Panc1 (cell line): ENCODE results near the gene ITGAV.

Experiments used
- SIN3A ChIP-seq: IDR thresholded peaks from 2 replicates; pipeline ENCODE4 v1.6.1; 2012; ENCODE audit warnings: low read depth, mild to moderate bottlenecking, low read length, moderate library complexity, borderline replicate concordance; ENCODE audit not compliant: insufficient read depth
- TF ChIP-seq, protein P1 (sequence below): fragments of 450-650 bp; IDR thresholded peaks from 2 replicates; pipeline ENCODE4 v1.5.1; 2017; ENCODE audit warnings: mild to moderate bottlenecking

DNA sequence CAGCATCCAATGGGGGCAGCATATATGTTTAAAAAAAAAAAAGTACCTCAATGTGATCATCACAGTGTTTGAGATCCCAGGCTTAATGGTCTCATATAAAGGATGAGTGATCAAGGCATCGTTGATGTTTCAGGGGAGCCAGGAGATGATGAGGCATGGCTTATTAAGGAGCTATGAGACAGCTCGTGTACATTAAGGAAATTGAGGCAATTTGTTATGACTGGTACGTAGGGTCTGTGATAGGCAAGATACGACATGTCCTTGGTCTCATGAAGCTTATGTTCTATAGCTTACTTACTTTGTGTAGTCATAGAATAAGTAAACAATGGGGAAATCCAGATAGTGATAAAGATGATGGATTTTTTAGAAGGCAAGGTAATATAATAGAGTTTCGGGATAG lies 54.9 kb downstream of the ITGAV start:
- TF ChIP-seq SIN3A, result no peak
- TF ChIP-seq, protein P1, sequence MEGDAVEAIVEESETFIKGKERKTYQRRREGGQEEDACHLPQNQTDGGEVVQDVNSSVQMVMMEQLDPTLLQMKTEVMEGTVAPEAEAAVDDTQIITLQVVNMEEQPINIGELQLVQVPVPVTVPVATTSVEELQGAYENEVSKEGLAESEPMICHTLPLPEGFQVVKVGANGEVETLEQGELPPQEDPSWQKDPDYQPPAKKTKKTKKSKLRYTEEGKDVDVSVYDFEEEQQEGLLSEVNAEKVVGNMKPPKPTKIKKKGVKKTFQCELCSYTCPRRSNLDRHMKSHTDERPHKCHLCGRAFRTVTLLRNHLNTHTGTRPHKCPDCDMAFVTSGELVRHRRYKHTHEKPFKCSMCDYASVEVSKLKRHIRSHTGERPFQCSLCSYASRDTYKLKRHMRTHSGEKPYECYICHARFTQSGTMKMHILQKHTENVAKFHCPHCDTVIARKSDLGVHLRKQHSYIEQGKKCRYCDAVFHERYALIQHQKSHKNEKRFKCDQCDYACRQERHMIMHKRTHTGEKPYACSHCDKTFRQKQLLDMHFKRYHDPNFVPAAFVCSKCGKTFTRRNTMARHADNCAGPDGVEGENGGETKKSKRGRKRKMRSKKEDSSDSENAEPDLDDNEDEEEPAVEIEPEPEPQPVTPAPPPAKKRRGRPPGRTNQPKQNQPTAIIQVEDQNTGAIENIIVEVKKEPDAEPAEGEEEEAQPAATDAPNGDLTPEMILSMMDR, result no peak
